ENCODE results near the gene ANXA9.
A peak's percentile ranks its signal among the peaks of the same experiment; 100 is the strongest.

The ANXA9 gene

DNA sequence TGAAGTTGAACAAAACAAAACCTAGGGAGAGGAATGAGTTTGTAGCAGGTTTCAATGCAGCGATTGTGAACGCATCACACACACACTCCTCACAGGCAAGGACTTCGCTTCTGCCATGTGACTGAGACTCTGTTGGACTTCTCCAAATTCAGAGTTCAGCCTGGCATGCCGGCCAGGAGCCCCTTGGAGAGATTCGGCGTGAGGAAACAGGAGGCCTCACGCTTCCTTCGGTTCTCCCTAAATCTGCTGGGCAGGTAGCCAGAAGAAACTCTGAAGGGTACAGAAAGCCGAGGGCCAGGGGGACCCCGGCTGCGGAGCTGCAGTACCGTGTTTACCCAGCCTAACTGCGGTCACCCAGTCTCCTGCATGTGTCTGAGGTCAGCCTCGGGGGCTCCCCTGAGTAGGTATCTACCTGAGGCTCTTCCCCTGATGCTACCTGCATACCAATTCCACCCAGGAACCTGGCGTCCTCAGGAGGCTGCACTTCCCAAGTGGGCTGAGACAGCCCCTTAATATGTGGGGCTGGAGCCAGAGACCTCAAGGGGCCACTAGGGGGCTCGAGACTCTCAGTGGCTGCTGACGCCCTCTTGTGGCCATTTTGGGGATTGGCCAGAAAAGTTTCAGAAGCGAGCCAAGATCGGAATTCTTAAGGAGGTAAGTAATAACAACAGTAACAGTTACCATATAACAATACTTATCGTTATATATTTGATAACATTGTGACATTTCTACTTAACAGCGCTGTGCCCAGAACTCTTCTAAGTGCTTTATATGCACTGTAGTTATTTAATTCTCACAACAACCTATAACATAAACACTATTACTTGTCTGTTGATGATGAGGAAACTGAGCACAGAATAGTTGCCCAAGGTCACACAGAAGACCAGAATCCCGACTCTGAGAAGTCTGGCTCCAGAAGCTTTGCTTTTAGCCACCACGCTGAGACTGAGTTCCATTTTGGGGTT lies 2.7 kb upstream of the ANXA9 start:
- H3K4me1 Mint-ChIP-seq: peaks cover 56% of the 10 kb centered on the region
- H3K9me3 Mint-ChIP-seq: no peaks in the 10 kb centered on the region
- no peak overlapping the region for H3K27ac Mint-ChIP-seq
- H3K36me3 Mint-ChIP-seq (ENCODE audit: low read depth): no peaks in the 10 kb centered on the region
- H3K4me3 Mint-ChIP-seq: no peak overlapping the region
- TF ChIP-seq, protein P1, sequence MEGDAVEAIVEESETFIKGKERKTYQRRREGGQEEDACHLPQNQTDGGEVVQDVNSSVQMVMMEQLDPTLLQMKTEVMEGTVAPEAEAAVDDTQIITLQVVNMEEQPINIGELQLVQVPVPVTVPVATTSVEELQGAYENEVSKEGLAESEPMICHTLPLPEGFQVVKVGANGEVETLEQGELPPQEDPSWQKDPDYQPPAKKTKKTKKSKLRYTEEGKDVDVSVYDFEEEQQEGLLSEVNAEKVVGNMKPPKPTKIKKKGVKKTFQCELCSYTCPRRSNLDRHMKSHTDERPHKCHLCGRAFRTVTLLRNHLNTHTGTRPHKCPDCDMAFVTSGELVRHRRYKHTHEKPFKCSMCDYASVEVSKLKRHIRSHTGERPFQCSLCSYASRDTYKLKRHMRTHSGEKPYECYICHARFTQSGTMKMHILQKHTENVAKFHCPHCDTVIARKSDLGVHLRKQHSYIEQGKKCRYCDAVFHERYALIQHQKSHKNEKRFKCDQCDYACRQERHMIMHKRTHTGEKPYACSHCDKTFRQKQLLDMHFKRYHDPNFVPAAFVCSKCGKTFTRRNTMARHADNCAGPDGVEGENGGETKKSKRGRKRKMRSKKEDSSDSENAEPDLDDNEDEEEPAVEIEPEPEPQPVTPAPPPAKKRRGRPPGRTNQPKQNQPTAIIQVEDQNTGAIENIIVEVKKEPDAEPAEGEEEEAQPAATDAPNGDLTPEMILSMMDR (IDR thresholded peaks at IDR 0.05): peak; percentile 100
- peaks cover 7% of the 10 kb centered on the region for H3K27me3 Mint-ChIP-seq (ENCODE audit: low read depth, poor library complexity)
- peak; percentile 92 for DNase-seq

DNA sequence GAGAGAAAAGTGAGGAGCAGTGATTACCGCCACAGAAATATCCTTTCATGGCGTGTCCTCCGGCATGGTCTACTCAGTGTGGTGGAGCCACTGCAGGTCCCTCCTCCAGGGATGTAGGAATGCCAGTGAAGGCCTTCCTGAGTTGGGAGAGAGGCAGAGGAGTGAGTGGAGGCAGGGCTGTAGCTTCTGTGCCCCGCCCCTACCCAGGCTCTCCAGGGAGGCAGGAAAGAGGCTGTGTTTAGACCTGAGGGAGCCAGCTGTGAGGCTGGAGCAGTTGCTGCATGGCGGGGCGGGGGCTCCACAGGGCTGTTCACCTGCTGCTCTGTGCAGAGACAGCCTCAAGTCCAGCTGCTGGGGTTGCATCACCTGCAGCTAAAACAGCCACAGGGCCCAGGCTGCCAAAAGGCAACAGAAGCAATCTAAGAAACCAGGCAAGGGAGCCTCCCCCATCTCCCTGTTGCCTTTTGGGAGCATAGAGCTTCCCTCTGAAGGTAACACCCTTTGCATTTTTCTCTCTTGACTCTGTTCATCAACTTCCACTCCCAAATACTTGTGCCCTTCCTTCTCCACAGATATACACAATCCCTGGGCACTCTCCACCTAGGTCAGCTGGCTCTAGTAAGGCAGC lies 801 bp upstream of the ANXA9 start:
- H3K9me3 Mint-ChIP-seq: no peaks in the 10 kb centered on the region
- peaks cover 75% of the 10 kb centered on the region for H3K4me1 Mint-ChIP-seq
- H3K36me3 Mint-ChIP-seq (ENCODE audit: low read depth): no peaks in the 10 kb centered on the region
- peaks cover 7% of the 10 kb centered on the region for H3K27me3 Mint-ChIP-seq (ENCODE audit: low read depth, poor library complexity)
- peak overlapping the region; percentile 72 for H3K27ac Mint-ChIP-seq
- peak overlapping the region; percentile 49 for H3K4me3 Mint-ChIP-seq
- TF ChIP-seq, protein P1 (IDR thresholded peaks at IDR 0.05): no peak
- DNase-seq: peak; percentile 57

DNA sequence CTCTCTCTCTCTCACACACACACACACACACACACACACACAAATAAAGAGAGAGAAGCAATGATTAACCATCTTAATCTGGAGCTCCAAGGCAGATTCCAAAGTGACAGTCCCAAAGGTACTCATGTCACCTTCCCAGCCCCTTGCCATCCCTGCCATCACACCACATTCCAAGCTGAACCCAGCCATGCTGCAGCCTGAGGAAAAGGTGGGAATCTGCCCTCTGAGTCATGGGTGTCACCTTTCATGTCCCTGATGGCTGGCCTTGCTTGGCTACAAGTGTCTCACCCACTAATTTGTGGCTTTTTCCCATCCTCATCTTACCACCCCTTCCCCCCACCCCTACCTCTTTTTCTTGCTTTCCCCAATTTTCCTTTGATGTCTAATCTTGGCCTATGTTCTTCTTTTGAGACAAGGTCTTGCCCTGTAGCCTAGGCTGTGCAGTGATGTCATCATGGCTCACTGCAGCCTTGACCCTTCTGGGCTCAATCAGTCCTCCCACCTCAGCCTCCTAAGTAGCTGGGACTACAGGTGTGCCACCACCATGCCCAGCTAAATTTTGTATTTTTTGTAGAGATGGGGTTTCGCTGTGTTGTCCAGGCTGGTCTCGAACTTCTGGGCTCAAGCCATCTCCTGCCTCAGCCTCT lies 3.2 kb downstream of the ANXA9 start:
- H3K27me3 Mint-ChIP-seq (ENCODE audit: low read depth, poor library complexity): peaks cover 3% of the 10 kb centered on the region

DNA sequence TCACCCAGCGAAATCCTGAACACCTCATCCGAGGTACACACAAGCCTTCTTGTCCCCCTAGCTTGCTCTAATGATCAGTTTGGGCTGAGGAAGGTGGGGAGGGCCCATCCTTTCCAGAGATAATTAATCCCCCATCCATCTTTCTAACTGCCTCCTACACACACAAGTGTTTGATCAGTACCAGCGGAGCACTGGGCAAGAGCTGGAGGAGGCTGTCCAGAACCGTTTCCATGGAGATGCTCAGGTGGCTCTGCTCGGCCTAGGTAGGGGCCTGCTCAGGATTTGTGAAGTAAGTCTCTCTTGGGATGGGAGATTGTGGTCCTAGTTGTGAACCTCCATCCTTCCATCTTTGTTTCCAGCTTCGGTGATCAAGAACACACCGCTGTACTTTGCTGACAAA lies 5.8 kb downstream of the ANXA9 start:
- DNase-seq: no peak
- TF ChIP-seq, protein P1 (IDR thresholded peaks at IDR 0.05): no peak
- Mint-ChIP-seq H3K27ac (no peak overlapping the region), H3K4me3 (no peak overlapping the region), H3K36me3 (ENCODE audit: low read depth) (no peaks in the 10 kb centered on the region), H3K4me1 (peaks cover 52% of the 10 kb centered on the region), H3K27me3 (ENCODE audit: low read depth, poor library complexity) (peaks cover 3% of the 10 kb centered on the region), H3K9me3 (no peaks in the 10 kb centered on the region)

More for the DNA sequence above, 3.2 kb downstream of the ANXA9 start:
- H3K4me3 Mint-ChIP-seq: no peak overlapping the region
- H3K27ac Mint-ChIP-seq: peak overlapping the region; percentile 61
- TF ChIP-seq, protein P1 (IDR thresholded peaks at IDR 0.05): no peak
- peaks cover 71% of the 10 kb centered on the region for H3K4me1 Mint-ChIP-seq
- H3K9me3 Mint-ChIP-seq: no peaks in the 10 kb centered on the region
- no peak for DNase-seq
- no peaks in the 10 kb centered on the region for H3K36me3 Mint-ChIP-seq (ENCODE audit: low read depth)

- no peak for DNase-seq
- peaks cover 25% of the 10 kb centered on the region for H3K4me1 Mint-ChIP-seq
- TF ChIP-seq, protein P1 (IDR thresholded peaks at IDR 0.05): no peak
- H3K36me3 Mint-ChIP-seq (ENCODE audit: low read depth): no peaks in the 10 kb centered on the region
- H3K4me3 Mint-ChIP-seq: no peak overlapping the region
- peaks cover 5% of the 10 kb centered on the region for H3K27me3 Mint-ChIP-seq (ENCODE audit: low read depth, poor library complexity)
- H3K27ac Mint-ChIP-seq: no peak overlapping the region
- H3K9me3 Mint-ChIP-seq: no peaks in the 10 kb centered on the region
Observed at GRCh38 chr1:150992626-150993025, 10.5 kb downstream of the ANXA9 start.
